ENCODE results near the gene RGS3. TPM values are rescaled to one million over a fixed set of nuclear protein-coding genes. Genes with fewer than 3 reads are reported as not detected.

RGS3 gene
- total and polyA plus RNA-seq, 2 of the 13 experiments (the other 11 are each of a cell fraction or from before 2014, with no cell fraction given): 17.1 to 28.8 TPM

DNA sequence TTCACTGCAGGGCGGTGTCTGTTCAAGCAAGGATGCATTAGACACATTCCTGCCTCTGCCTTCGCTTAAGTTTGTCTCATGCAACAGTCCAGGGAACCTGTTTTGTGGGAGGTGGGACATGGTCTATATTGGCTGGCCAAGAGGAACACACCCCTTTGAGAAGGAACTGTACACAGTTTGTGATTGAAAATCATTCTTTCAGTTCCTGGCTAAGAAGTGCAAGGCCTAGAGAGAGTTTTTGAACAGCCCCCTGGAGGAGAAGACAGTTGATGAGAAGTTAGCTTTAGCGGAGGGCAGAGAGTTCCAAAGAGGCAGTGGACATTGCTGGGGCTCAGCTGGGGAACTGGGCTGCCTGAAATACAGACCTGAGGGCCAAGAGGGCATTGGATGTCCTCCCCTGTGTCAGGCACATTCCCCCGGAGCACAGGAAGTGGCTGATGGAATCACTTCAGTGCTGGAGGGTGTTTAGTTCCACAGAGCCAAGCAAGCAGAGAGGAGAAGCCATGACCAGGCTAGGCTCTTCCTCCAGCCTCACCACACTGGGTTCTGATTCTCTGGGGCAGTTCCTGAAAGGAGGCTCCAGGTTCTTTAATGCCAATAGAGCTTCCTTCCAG, 66.6 kb downstream of the RGS3 start:
- WGBS (ENCODE audit: low lambda C conversion rate): 91% methylated on average over 4 of the region's 4 CpGs
- TF ChIP-seq, protein P1, sequence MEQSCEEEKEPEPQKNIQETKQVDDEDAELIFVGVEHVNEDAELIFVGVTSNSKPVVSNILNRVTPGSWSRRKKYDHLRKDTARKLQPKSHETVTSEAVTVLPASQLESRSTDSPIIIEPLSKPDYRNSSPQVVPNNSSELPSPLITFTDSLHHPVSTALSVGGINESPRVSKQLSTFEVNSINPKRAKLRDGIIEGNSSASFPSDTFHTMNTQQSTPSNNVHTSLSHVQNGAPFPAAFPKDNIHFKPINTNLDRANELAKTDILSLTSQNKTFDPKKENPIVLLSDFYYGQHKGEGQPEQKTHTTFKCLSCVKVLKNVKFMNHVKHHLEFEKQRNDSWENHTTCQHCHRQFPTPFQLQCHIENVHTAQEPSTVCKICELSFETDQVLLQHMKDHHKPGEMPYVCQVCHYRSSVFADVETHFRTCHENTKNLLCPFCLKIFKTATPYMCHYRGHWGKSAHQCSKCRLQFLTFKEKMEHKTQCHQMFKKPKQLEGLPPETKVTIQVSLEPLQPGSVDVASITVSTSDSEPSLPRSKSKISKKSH (CRISPR knock-in tag; IDR thresholded peaks at IDR 0.05; ENCODE audit: borderline replicate concordance): no peak
- no peak for TF ChIP-seq ZMYM4 (CRISPR knock-in tag; IDR thresholded peaks at IDR 0.05)
- TF ChIP-seq KAT8 (CRISPR knock-in tag; IDR thresholded peaks at IDR 0.05): no peak
- TF ChIP-seq HOXA9 (CRISPR knock-in tag; IDR thresholded peaks at IDR 0.05; ENCODE audit: borderline replicate concordance): no peak
- TF ChIP-seq, protein P2, sequence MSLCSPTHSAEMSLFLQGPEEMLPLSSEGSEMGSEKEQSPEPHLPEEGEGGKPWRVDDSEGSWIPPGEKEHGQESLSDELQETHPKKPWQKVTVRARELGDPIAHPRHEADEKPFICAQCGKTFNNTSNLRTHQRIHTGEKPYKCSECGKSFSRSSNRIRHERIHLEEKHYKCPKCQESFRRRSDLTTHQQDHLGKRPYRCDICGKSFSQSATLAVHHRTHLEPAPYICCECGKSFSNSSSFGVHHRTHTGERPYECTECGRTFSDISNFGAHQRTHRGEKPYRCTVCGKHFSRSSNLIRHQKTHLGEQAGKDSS (CRISPR knock-in tag; IDR thresholded peaks at IDR 0.05; ENCODE audit: borderline replicate concordance, low read depth): no peak
- TF ChIP-seq CEBPB (IDR thresholded peaks at IDR 0.05; ENCODE audit: borderline replicate concordance, low read depth, low read length): no peak
- TF ChIP-seq ZNF616 (CRISPR knock-in tag; IDR thresholded peaks at IDR 0.05; ENCODE audit: low read depth): no peak
- Histone ChIP-seq H2AFZ (ENCODE audit: low read length) (no peak overlapping the region), H3K9me3 (ENCODE audit: low read length) (no peaks in the 10 kb centered on the region), H3K9ac (ENCODE audit: insufficient read depth, low read depth, low read length) (no peak overlapping the region), H3K27me3 (ENCODE audit: control insufficient read depth in 1 of 2, insufficient read depth in 2 of 2, low read length in 2 of 2) (no peaks in the 10 kb centered on the region), H3K4me1 (ENCODE audit: insufficient read depth, low read length) (no peaks in the 10 kb centered on the region), H3K36me3 (replicated peaks in 1 of 2; ENCODE audit: control insufficient read depth in 1 of 2, insufficient read depth in 2 of 2, low read length in 2 of 2) (peaks cover 36 to 80% of the 10 kb centered on the region in 2 experiments), H4K20me1 (ENCODE audit: insufficient read depth, low read length) (no peaks in the 10 kb centered on the region), H3K27ac (ENCODE audit: extremely low read length, insufficient read depth, low read length) (no peak overlapping the region), H3K79me2 (ENCODE audit: insufficient read depth, low read length) (no peaks in the 10 kb centered on the region), H3K4me3 (replicated peaks in 1 of 3; ENCODE audit: insufficient read depth in 1 of 3, low read depth in 2 of 3, low read length in 3 of 3) (no peak overlapping the region), H3K4me2 (ENCODE audit: low read depth, low read length) (no peak overlapping the region)
- ATAC-seq (no peak), DNase-seq (ENCODE audit: low spot score) (no peak), FAIRE-seq (no peak)
- TSS peak; percentile 23 for BruUV-seq (replicated peaks)
- in situ Hi-C loops (cut with HindIII; ENCODE audit: extremely low pct_ligation_motif_present, low pct_unique_long_range_greater_than_20kb) (no loop called here), intact Hi-C loops (cut with micrococcal nuclease; ENCODE audit: unreplicated experiment) (no loop called here)
- ChIA-PET POLR2A (no interaction called here), CTCF (ENCODE audit: low intra/inter-chr PET ratio, low total read pairs) (no interaction called here)
